ENCODE data around the gene GNB4.

GRCh38 chr3:179446501-179446900 lies 4.8 kb downstream of the GNB4 start:
- TF ChIP-seq CREB1 (CRISPR knock-in tag; IDR thresholded peaks at IDR 0.05): no peak
- no peak for TF ChIP-seq CTCF (IDR thresholded peaks at IDR 0.05)
- TF ChIP-seq CREM (CRISPR knock-in tag; IDR thresholded peaks at IDR 0.05): no peak
- TF ChIP-seq E2F5 (CRISPR knock-in tag; IDR thresholded peaks at IDR 0.05): no peak
- no peak for TF ChIP-seq KAT7 (CRISPR knock-in tag; IDR thresholded peaks at IDR 0.05; ENCODE audit: borderline replicate concordance)
- no peak for TF ChIP-seq JUN (CRISPR knock-in tag; IDR thresholded peaks at IDR 0.05)
- TF ChIP-seq ETV6 (CRISPR knock-in tag; IDR thresholded peaks at IDR 0.05): no peak
- no peak for TF ChIP-seq EMX1 (CRISPR knock-in tag; IDR thresholded peaks at IDR 0.05)
- TF ChIP-seq, protein P1, sequence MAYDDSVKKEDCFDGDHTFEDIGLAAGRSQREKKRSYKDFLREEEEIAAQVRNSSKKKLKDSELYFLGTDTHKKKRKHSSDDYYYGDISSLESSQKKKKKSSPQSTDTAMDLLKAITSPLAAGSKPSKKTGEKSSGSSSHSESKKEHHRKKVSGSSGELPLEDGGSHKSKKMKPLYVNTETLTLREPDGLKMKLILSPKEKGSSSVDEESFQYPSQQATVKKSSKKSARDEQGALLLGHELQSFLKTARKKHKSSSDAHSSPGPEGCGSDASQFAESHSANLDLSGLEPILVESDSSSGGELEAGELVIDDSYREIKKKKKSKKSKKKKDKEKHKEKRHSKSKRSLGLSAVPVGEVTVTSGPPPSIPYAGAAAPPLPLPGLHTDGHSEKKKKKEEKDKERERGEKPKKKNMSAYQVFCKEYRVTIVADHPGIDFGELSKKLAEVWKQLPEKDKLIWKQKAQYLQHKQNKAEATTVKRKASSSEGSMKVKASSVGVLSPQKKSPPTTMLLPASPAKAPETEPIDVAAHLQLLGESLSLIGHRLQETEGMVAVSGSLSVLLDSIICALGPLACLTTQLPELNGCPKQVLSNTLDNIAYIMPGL (CRISPR knock-in tag; IDR thresholded peaks at IDR 0.05): no peak
- no peak for TF ChIP-seq SP1 (CRISPR knock-in tag; conservative IDR thresholded peaks at IDR 0.05)
- no peak for TF ChIP-seq ZBTB21 (CRISPR knock-in tag; IDR thresholded peaks at IDR 0.05; ENCODE audit: borderline replicate concordance)
